ENCODE measurements around the gene MARCHF2. TPM values are rescaled to one million over a fixed set of nuclear protein-coding genes. Genes with fewer than 3 reads are reported as not detected.

MARCHF2 gene
- total RNA-seq (100 to 1,000 TPM; 283 to 383 (median 303) TPM), polyA plus RNA-seq (10 to 100 TPM; 25.8 to 46.2 (median 42.1) TPM)

- Histone ChIP-seq H3K27me3 (no peaks in the 10 kb centered on the region), H3K4me3 (peak within 1 kb of the TSS; percentile 81 to 96 (median 93)), H3K36me3 (no peaks in the 10 kb centered on the region), H3K27ac (peak within 1 kb of the TSS; percentile 83 to 92 (median 88)), H3K9me3 (no peaks in the 10 kb centered on the region), H3K4me1 (peaks cover 0 to 51% (median 46%) of the 10 kb centered on the region in 4 donors)
- intact Hi-C loops (cut with DNase I) = loop anchor here (2.0 to 5.0 kb wide), 3 partner anchors 32 to 94 kb away; partner anchors contain the start of gene HNRNPM
- 2 to 5% methylated on average over 89 of the region's 89 CpGs for WGBS, 2 donors
- TF ChIP-seq CTCF (IDR thresholded peaks at IDR 0.05) (peak in 3 of 4 experiments; percentile 27 to 64 (median 32)), POLR2AphosphoS5 (IDR thresholded peaks at IDR 0.05) (peak; percentile 53 to 82 (median 66)), POLR2A (IDR thresholded peaks at IDR 0.05) (no peak)
- peak; percentile 99 for DNase-seq
Observed at GRCh38 chr19:8412783-8413628, at the start of gene MARCHF2. Gene MARCHF2 (plus strand): TSS chr19:8413305. CDS start chr19:8421841, 8,536 bp downstream.

GRCh38 chr19:8363803-8364771 lies 49.0 kb upstream of the MARCHF2 start, which contains the start of gene ANGPTL4:
Gene ANGPTL4 (plus strand): TSS chr19:8364155. CDS start chr19:8364322, 167 bp downstream.
- Histone ChIP-seq H3K36me3 (no peaks in the 10 kb centered on the region), H3K27ac (peak within 1 kb of the TSS; percentile 79 to 90 (median 82)), H3K4me3 (peak within 1 kb of the TSS; percentile 53 to 66 (median 60)), H3K9me3 (no peaks in the 10 kb centered on the region), H3K27me3 (peaks cover 0 to 8% (median 0%) of the 10 kb centered on the region in 3 donors), H3K4me1 (peaks cover 0 to 81% (median 67%) of the 10 kb centered on the region in 4 donors)
- peak; percentile 94 for DNase-seq
- WGBS, 2 donors = 2% methylated on average over 81 of the region's 81 CpGs
- intact Hi-C loops (cut with DNase I) = loop anchor here (10.0 kb wide), 1 partner anchor 439 kb away; the partner anchor contains the start of genes CTXN1 and SNAPC2
- peak; percentile 35 to 40 for TF ChIP-seq POLR2A (IDR thresholded peaks at IDR 0.05)
- TF ChIP-seq POLR2AphosphoS5 (IDR thresholded peaks at IDR 0.05) = peak; percentile 76 to 94 (median 88)
- TF ChIP-seq CTCF (IDR thresholded peaks at IDR 0.05) = peak in 2 of 4 experiments; percentile 14 to 29
- no peak for TF ChIP-seq EP300 (IDR thresholded peaks at IDR 0.05)

- no peak for DNase-seq
- Histone ChIP-seq H3K4me3 (no peak overlapping the region), H3K27ac (peak overlapping the region in 3 of 4 donors; percentile 76 to 90 (median 81)), H3K4me1 (peaks cover 0 to 79% (median 66%) of the 10 kb centered on the region in 4 donors), H3K36me3 (peaks cover 0 to 6% (median 4%) of the 10 kb centered on the region in 4 donors), H3K27me3 (peaks cover 0 to 8% (median 0%) of the 10 kb centered on the region in 3 donors), H3K9me3 (no peaks in the 10 kb centered on the region)
- 93 to 94% methylated on average over 11 of the region's 11 CpGs for WGBS, 2 donors
- TF ChIP-seq CTCF (IDR thresholded peaks at IDR 0.05) (no peak), POLR2AphosphoS5 (IDR thresholded peaks at IDR 0.05) (no peak), EP300 (IDR thresholded peaks at IDR 0.05) (no peak), POLR2A (IDR thresholded peaks at IDR 0.05) (no peak)
- intact Hi-C loops (cut with DNase I) = loop anchor here (10.0 kb wide), 1 partner anchor 441 kb away; the partner anchor contains the start of genes CTXN1 and SNAPC2
Observed at GRCh38 chr19:8366121-8366581, 47.0 kb upstream of the MARCHF2 start.

GRCh38 chr19:8366961-8367326 lies 46.2 kb upstream of the MARCHF2 start:
- intact Hi-C loops (cut with DNase I) = loop anchor here (10.0 kb wide), 1 partner anchor 442 kb away; the partner anchor contains the start of genes CTXN1 and SNAPC2
- Histone ChIP-seq H3K4me1 (peaks cover 0 to 71% (median 59%) of the 10 kb centered on the region in 4 donors), H3K27ac (peak overlapping the region; percentile 36 to 90 (median 78)), H3K4me3 (peak overlapping the region in 3 of 4 donors; percentile 1 to 36 (median 17)), H3K27me3 (peaks cover 0 to 8% (median 0%) of the 10 kb centered on the region in 3 donors), H3K9me3 (no peaks in the 10 kb centered on the region), H3K36me3 (peaks cover 0 to 7% (median 6%) of the 10 kb centered on the region in 4 donors)
- no peak for TF ChIP-seq CTCF (IDR thresholded peaks at IDR 0.05)
- TF ChIP-seq POLR2AphosphoS5 (IDR thresholded peaks at IDR 0.05) = no peak
- TF ChIP-seq POLR2A (IDR thresholded peaks at IDR 0.05) = no peak
- 63 to 67% methylated on average over 13 of the region's 13 CpGs for WGBS, 2 donors
- peak; percentile 87 for DNase-seq
